NCI-H146 treated with DMSO at 0.1 percent for 48 hours (cell line): Measurements from ENCODE around the gene LBX2.
A peak's percentile ranks its signal among the peaks of the same experiment; 100 is the strongest.

Experiments used
- DNase-seq: peaks from one replicate; lab custom pipeline; 2025; ENCODE audit not compliant: unreplicated experiment; lab: John Stamatoyannopoulos, UW

The LBX2 gene

DNA sequence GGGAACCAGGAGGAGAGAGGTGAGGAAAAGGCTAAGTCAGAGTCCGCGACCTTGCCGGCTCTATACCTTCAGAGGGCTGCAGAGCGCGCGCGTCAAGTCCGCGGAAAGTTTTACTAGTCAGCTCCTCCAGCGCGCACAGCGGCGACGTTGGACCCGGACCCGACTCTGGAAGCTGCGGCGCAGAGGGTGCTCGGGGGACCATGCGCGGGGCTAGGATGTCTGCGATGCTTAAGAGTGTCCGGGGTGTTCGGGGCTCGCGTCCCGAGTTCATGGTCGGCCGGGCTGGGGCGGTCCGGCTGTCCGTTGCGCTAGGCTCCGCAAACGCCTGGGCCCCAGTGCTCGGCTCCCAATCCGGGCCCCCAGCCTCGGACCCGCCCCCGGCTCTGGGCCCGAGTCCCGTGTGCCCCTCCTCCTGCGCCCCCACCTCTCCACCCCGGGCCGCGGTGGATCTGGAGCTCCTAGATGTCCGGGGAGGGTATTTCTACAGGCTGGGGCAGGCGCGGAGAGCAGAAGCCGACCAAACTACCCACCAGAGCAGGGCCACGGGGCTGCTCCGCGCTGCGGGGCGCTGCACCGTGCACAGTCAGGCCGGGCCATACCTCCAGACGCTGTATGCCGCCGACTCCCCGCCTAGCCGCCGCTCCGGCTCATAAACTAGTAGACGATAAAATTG, at the start of gene LBX2:
Gene LBX2, minus strand, starts transcription at position 337 of the 673 bp plus-strand sequence. Its CDS starts 66 bp downstream, at position 271.
- DNase-seq = no peak

GRCh38 chr2:74548285-74548899, 49.0 kb upstream of the LBX2 start:
- peak; percentile 47 for DNase-seq

- DNase-seq = no peak
Observed at GRCh38 chr2:74546004-74546403, 46.6 kb upstream of the LBX2 start.

- DNase-seq = no peak
Observed at GRCh38 chr2:74544634-74545033, 45.2 kb upstream of the LBX2 start.

DNA sequence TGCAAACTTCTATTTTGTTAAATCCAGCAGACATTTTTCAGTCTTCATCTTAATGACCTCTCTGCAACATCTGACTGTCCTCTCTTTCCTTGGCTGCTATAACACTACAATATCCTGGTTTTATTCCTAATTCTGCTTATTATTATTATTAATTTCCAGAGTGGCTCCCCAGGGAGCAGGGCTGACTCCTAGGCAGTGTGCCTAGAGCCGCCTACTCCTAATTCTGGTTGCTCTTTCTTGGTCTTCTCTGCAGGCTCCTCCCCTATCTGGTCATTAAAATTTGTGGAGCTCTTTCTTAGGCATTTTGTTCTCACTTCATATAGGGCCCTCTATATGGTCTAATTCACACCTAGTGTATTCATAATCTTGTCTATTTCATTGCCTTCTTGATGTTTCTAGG, 43.6 kb upstream of the LBX2 start:
- DNase-seq = no peak

- no peak for DNase-seq
Observed at GRCh38 chr2:74540291-74540690, 40.9 kb upstream of the LBX2 start.

DNA sequence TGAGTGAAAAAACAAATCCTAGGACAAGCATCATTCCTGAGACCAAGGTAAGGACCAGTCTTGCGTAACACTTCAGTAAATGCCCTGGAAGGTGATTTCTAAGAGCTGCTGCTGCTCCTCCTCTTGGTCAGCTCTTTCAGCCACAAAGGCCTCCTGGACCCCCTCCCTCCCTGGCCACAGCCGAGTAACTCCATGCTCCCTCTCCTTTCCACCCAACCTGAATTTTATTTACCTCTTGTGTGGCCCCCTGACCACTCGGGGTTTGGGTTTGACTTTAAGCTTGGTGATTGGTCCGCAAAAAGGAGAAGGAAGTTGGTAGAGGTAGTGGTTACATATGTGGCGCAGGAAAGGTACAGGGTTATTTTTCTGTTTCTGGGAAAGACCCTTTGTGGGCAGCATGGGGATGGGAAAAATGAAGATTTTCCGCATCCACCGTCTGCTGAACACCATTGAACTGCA, 39.5 kb upstream of the LBX2 start:
- no peak for DNase-seq

- no peak for DNase-seq
Observed at GRCh38 chr2:74537140-74537539, 37.7 kb upstream of the LBX2 start.

GRCh38 chr2:74536166-74536950, 37.0 kb upstream of the LBX2 start:
- DNase-seq = no peak

DNA sequence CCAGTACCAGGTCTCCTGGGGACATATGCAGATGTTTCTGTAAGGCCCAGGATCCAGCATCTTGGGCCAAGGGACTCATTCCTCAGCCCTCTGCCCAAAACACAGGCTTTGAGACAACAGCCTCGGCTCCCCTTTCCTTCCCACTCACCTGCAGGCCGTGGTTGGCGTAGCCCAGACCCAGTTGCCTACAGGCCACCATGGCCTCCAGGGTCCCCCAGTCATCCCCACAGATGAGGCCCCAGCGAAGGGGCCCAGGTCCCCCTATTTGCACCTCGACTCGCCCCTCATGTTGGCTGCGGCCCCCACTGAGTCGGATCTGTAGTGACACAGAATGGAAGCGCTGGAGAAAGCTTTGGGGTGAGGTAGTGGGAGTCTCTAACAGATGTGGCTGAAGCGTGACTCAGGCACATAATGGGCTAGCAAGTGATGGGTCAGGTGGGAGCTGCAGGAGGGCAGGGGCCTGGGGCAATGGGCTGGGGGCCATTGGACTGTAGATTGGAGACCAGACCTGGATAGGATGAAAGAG, 36.1 kb upstream of the LBX2 start:
- no peak for DNase-seq

DNA sequence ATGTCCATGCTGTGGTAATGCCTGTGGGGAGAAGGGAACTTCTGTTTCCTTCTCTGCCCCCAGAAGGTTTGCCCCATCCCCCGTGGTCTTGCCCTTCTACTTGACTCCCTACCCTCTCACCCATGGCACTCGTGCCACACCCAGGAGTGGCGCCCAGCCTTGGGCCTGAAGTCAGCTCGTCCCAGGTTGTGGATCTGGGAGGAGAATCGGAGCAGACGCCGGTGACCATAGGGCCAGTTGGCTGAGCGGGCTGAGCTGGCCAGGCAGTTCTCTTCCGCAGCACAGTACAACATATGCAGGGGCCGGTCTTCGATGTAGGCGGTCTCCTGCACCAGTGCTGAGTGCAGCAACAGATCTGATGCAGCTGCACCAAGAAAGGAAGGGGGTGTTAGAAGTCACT, 35.0 kb upstream of the LBX2 start:
- no peak for DNase-seq

GRCh38 chr2:74533464-74533863, 34.1 kb upstream of the LBX2 start:
- DNase-seq = no peak

DNA sequence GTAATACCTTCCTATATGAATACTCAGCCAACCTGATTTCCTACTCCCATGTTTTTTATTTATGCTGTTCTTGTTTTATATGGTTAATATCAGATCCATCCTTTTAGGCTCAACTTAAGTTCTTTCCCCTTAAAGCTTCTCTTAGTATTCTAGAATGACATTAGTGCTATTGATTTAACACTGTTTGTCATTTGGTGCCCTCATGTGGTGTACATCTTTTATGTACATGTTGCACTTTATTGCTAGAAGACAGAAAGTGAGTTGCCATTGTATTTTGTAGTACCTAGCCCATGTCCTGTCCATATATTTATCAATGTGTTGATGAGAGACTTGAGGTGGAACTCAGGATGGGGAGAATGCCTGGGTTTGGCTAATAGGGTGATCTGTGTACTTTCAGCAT, 32.8 kb upstream of the LBX2 start:
- peak; percentile 18 for DNase-seq

- DNase-seq = no peak
Observed at GRCh38 chr2:74531666-74532065, 32.3 kb upstream of the LBX2 start.

DNA sequence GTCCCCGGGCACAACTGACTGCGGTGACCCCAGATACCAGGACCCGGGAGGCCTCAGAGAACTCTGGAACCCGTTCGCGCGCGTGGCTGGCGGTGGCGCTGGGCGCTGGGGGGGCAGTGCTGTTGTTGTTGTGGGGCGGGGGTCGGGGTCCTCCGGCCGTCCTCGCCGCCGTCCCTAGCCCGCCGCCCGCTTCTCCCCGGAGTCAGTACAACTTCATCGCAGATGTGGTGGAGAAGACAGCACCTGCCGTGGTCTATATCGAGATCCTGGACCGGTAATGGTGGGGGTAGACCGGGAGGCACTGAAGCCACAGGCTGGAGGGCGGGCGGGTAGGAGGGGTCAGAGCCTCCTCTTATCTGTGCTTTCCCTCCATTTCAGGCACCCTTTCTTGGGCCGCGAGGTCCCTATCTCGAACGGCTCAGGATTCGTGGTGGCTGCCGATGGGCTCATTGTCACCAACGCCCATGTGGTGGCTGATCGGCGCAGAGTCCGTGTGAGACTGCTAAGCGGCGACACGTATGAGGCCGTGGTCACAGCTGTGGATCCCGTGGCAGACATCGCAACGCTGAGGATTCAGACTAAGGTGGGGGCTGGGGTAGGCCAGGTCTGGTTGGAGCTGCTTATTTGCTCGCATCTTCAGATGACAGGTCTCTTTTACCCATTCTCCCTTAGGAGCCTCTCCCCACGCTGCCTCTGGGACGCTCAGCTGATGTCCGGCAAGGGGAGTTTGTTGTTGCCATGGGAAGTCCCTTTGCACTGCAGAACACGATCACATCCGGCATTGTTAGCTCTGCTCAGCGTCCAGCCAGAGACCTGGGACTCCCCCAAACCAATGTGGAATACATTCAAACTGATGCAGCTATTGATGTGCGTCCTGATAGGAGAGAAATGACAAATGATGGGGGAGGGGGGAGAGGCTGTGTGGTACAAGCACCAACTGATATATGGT, 31.1 kb upstream of the LBX2 start:
- DNase-seq = peak; percentile 23

DNA sequence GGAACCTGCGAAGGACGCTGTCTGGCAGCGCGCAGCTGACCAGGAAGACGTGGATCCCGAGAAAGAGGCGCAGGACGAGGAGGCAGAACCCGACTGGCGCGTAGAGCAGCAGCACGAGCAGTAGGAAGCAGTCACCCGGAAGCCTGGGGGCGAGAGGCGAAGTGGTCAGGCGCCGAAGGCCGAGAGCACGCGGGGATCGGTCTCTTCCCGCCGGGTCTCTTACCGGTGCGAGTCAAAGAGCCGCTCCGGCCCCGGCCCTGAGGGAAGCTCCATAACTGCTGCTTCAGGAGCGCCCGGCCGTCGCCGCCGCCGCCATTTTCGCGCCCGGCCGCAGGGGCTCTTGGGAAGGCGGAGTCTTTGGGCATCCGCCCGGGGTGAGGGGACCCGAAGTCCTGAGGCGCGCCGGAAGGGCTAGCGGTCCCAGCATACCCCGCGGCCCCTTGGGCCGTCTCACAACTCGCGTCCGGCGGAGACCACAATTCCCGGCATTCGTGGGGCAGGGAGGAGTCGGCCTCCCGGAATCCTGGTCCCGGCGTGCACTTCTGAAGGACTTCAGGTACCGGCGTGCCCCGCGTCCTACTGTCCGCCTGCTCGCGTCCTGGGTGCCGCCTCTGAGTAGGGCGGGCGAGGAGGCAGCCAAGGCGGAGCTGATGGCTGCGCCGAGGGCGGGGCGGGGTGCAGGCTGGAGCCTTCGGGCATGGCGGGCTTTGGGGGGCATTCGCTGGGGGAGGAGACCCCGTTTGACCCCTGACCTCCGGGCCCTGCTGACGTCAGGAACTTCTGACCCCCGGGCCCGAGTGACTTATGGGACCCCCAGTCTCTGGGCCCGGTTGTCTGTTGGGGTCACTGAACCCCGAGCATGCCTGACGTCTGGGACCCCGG, 30.2 kb upstream of the LBX2 start, which contains the start of the genes AUP1 and HTRA2:
Gene AUP1, minus strand, starts transcription at position 350 of the 882 bp plus-strand sequence. Its CDS starts 77 bp downstream, at position 273.
Gene HTRA2, plus strand, starts transcription at position 577 of the 882 bp plus-strand sequence. Its CDS starts 74 bp downstream, at position 651.
- peak; percentile 95 for DNase-seq

- DNase-seq = no peak
Observed at GRCh38 chr2:74528600-74529356, 29.4 kb upstream of the LBX2 start.

- no peak for DNase-seq
Observed at GRCh38 chr2:74527741-74528140, 28.3 kb upstream of the LBX2 start.
